Nephron (organoid): ENCODE results near the gene HUS1B.
"Not testable (repeated sequence)": the region's sequence is repeated elsewhere in the genome, so short reads cannot be mapped to it uniquely, and the experiment has no call there.

ENCODE experiments used
- H3K27ac Mint-ChIP-seq, 3 experiments: 2 replicates each; pipeline ENCODE4 v1.8.0; 2020; ENCODE audit warnings: mixed read lengths in 3 of 3, mild to moderate bottlenecking in 2 of 3, moderate library complexity in 1 of 3
- H3K27me3 Mint-ChIP-seq: 2 replicates; pipeline ENCODE4 v1.8.0; 2021; ENCODE audit warnings: low read depth, mild to moderate bottlenecking, moderate library complexity, mixed read lengths
- H3K36me3 Mint-ChIP-seq: 2 replicates; pipeline ENCODE4 v1.8.0; 2020; ENCODE audit warnings: low read depth, mixed read lengths
- H3K4me1 Mint-ChIP-seq: 2 replicates; pipeline ENCODE4 v1.8.0; 2020; ENCODE audit warnings: mixed read lengths
- H3K4me3 Mint-ChIP-seq, 3 experiments: 2 replicates each; pipeline ENCODE4 v1.8.0; 2020; ENCODE audit warnings: mild to moderate bottlenecking in 3 of 3, mixed read lengths in 3 of 3, moderate library complexity in 2 of 3
- H3K9me3 Mint-ChIP-seq: 2 replicates; pipeline ENCODE4 v1.8.0; 2020; ENCODE audit warnings: mixed read lengths
- TF ChIP-seq, protein P1 (sequence below), 3 experiments: fragments of 200-600 bp; sonication (generic); IDR thresholded peaks; one replicate each; pipeline ENCODE4 v1.5.0; 2021; ENCODE audit warnings: antibody characterized with exemption in 3 of 3; ENCODE audit not compliant: unreplicated experiment in 3 of 3

The HUS1B gene

GRCh38 chr6:677919-678318 lies 21.0 kb upstream of the HUS1B start:
- Mint-ChIP-seq H3K27ac (no peak overlapping the region), H3K4me3 (no peak overlapping the region), H3K9me3 (peaks cover 9% of the 10 kb centered on the region), H3K4me1 (peaks cover 12% of the 10 kb centered on the region), H3K27me3 (peaks cover 29% of the 10 kb centered on the region), H3K36me3 (peaks cover 8% of the 10 kb centered on the region)
- TF ChIP-seq, protein P1, sequence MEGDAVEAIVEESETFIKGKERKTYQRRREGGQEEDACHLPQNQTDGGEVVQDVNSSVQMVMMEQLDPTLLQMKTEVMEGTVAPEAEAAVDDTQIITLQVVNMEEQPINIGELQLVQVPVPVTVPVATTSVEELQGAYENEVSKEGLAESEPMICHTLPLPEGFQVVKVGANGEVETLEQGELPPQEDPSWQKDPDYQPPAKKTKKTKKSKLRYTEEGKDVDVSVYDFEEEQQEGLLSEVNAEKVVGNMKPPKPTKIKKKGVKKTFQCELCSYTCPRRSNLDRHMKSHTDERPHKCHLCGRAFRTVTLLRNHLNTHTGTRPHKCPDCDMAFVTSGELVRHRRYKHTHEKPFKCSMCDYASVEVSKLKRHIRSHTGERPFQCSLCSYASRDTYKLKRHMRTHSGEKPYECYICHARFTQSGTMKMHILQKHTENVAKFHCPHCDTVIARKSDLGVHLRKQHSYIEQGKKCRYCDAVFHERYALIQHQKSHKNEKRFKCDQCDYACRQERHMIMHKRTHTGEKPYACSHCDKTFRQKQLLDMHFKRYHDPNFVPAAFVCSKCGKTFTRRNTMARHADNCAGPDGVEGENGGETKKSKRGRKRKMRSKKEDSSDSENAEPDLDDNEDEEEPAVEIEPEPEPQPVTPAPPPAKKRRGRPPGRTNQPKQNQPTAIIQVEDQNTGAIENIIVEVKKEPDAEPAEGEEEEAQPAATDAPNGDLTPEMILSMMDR (IDR thresholded peaks at IDR 0.05; ENCODE audit: unreplicated experiment in 3 of 3): no peak

- TF ChIP-seq, protein P1 (IDR thresholded peaks at IDR 0.05; ENCODE audit: unreplicated experiment in 3 of 3): no peak
- Mint-ChIP-seq H3K9me3 (peaks cover 17% of the 10 kb centered on the region), H3K4me1 (peaks cover 5% of the 10 kb centered on the region), H3K27me3 (peaks cover 19% of the 10 kb centered on the region), H3K36me3 (peaks cover 14% of the 10 kb centered on the region), H3K4me3 (no peak overlapping the region), H3K27ac (no peak overlapping the region)
Observed at GRCh38 chr6:674956-675355, 18.1 kb upstream of the HUS1B start.

DNA sequence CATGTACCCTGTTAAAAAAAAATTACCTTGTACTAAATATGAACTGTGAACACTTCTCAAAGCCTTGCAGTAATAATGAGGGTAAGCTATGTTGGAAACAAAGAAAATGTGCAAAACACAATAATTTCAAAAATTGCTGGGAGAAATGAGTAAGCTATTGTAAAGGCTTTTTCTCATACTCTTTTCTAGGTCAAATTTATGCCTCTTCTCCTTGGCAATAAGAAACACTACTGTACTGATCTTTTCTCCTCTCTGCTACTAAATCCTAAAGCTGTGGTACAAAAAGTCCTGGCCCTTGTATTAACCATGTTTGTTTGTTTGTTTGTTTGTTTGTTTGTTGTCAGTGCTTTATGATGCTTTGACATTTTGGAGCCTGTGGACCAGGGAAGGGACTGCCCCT lies 17.5 kb upstream of the HUS1B start:
- peaks cover 17% of the 10 kb centered on the region for H3K9me3 Mint-ChIP-seq
- H3K36me3 Mint-ChIP-seq: peaks cover 14% of the 10 kb centered on the region
- TF ChIP-seq, protein P1 (IDR thresholded peaks at IDR 0.05; ENCODE audit: unreplicated experiment in 3 of 3): no peak
- peaks cover 16% of the 10 kb centered on the region for H3K27me3 Mint-ChIP-seq
- H3K27ac Mint-ChIP-seq: no peak overlapping the region
- peaks cover 2% of the 10 kb centered on the region for H3K4me1 Mint-ChIP-seq
- H3K4me3 Mint-ChIP-seq: no peak overlapping the region

DNA sequence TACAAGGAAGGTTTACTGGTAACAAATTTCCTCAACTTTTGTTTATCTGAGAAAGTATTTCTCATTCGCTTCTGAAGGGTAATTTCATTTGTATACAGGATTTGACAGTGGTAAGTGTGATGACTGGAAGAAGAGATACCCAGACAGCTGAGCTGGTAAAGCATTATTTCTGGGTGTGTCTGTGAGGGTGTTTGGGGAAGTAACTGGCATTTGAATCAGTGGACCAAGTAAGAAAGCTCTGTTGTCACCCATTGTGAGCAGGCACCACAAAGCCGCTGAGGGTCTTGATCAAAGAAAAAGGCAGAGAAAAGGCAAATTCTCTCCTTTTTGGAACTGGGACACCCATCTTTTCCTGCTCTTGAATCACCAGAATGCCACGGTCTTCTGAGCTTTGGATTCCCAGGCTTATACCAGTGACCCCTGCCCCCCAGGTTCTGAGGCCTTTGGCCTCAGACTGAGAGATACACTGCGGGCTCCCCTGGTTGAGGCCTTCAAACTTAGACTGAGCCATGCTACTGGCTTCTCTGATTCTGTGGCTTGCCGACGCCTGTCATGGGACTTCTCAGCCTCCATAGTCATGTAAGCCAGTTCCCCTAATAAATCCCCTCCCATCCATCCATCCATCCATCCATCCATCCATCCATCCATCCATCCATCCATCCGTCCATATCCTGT lies 10.5 kb upstream of the HUS1B start:
- TF ChIP-seq, protein P1 (IDR thresholded peaks at IDR 0.05; ENCODE audit: unreplicated experiment in 3 of 3): no peak
- no peak overlapping the region for H3K27ac Mint-ChIP-seq
- peaks cover 28% of the 10 kb centered on the region for H3K9me3 Mint-ChIP-seq
- no peak overlapping the region for H3K4me3 Mint-ChIP-seq
- H3K36me3 Mint-ChIP-seq: peaks cover 32% of the 10 kb centered on the region
- no peaks in the 10 kb centered on the region for H3K27me3 Mint-ChIP-seq
- H3K4me1 Mint-ChIP-seq: no peaks in the 10 kb centered on the region

- H3K4me3 Mint-ChIP-seq: no peak overlapping the region
- H3K27ac Mint-ChIP-seq: no peak overlapping the region
- H3K9me3 Mint-ChIP-seq: peaks cover 29% of the 10 kb centered on the region
- H3K27me3 Mint-ChIP-seq: no peaks in the 10 kb centered on the region
- H3K36me3 Mint-ChIP-seq: peaks cover 27% of the 10 kb centered on the region
- TF ChIP-seq, protein P1 (IDR thresholded peaks at IDR 0.05; ENCODE audit: unreplicated experiment in 3 of 3): no peak
- H3K4me1 Mint-ChIP-seq: no peaks in the 10 kb centered on the region
Observed at GRCh38 chr6:665403-666267, 8.7 kb upstream of the HUS1B start.

DNA sequence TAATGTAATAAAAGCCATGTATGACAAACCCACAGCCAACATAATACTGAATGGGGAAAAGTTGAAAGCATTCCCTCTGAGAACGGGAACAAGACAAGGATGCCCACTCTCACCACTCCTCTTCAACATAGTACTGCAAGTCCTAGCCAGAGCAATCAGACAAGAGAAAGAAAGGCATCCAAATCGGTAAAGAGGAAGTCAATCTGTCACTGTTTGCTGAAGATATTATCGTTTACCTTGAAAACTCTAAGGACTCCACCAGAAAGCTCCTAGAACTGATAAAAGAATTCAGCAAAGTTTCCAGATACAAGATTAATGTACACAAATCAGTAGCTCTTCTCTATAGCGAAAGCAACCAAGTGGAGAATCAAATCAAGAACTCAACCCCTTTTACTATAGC lies 6.9 kb upstream of the HUS1B start:
- Mint-ChIP-seq H3K9me3 (peaks cover 32% of the 10 kb centered on the region), H3K36me3 (peaks cover 25% of the 10 kb centered on the region)
- H3K4me3 Mint-ChIP-seq, H3K4me1 Mint-ChIP-seq, H3K27ac Mint-ChIP-seq, H3K27me3 Mint-ChIP-seq: not testable (repeated sequence)
